H9 (cell line): ENCODE results near the gene RNF167. TPM values are rescaled to one million over a fixed set of nuclear protein-coding genes. Genes with fewer than 3 reads are reported as not detected.
A peak's percentile ranks its signal among the peaks of the same experiment; 100 is the strongest.

Source experiments
- DNase-seq: peaks from one replicate; pipeline ENCODE4 v3.0.0-alpha.2; 2017
- H2AFZ ChIP-seq: one replicate; pipeline ENCODE4 v1.6.1; 2013; ENCODE audit warnings: mild to moderate bottlenecking, low read length, control low read depth, moderate library complexity
- H2AK5ac ChIP-seq: 2 replicates; pipeline ENCODE4 v1.6.1; 2013; ENCODE audit warnings: low read length, control low read depth, mixed read lengths; ENCODE audit not compliant: insufficient read length
- H2BK120ac ChIP-seq: one replicate; pipeline ENCODE4 v1.6.1; 2013; ENCODE audit warnings: low read depth, mild to moderate bottlenecking, low read length, control low read depth, inconsistent platforms; ENCODE audit not compliant: poor library complexity, severe bottlenecking
- H2BK12ac ChIP-seq: 2 replicates; pipeline ENCODE4 v1.6.1; 2013; ENCODE audit warnings: low read length, control low read depth, mixed read lengths, low read depth; ENCODE audit not compliant: insufficient read length
- H2BK15ac ChIP-seq: 2 replicates; pipeline ENCODE4 v1.6.1; 2013; ENCODE audit warnings: low read depth, low read length, control low read depth
- H2BK20ac ChIP-seq: one replicate; pipeline ENCODE4 v1.6.1; 2013; ENCODE audit warnings: low read depth, mild to moderate bottlenecking, low read length, control low read depth, inconsistent platforms; ENCODE audit not compliant: poor library complexity, severe bottlenecking
- H2BK5ac ChIP-seq: 2 replicates; pipeline ENCODE4 v1.6.1; 2013; ENCODE audit warnings: low read length, control low read depth, mixed read lengths; ENCODE audit not compliant: insufficient read length
- H3K14ac ChIP-seq: 2 replicates; pipeline ENCODE4 v1.6.1; 2013; ENCODE audit warnings: low read length, control low read depth; ENCODE audit not compliant: insufficient read depth
- H3K18ac ChIP-seq: 2 replicates; pipeline ENCODE4 v1.6.1; 2013; ENCODE audit warnings: low read depth, mild to moderate bottlenecking, mixed read lengths, low read length, control low read depth; ENCODE audit not compliant: insufficient read length
- H3K23ac ChIP-seq: 2 replicates; pipeline ENCODE4 v1.6.1; 2013; ENCODE audit warnings: low read length, control low read depth, mixed read lengths, low read depth; ENCODE audit not compliant: insufficient read length
- H3K23me2 ChIP-seq: 2 replicates; pipeline ENCODE4 v1.6.1; 2013; ENCODE audit warnings: low read depth, mild to moderate bottlenecking, mixed read lengths, low read length, control low read depth; ENCODE audit not compliant: insufficient read length, poor library complexity, severe bottlenecking
- H3K27ac ChIP-seq: 2 replicates; pipeline ENCODE4 v1.5.1; 2013; ENCODE audit warnings: low read length, control low read depth, mixed read lengths, low read depth; ENCODE audit not compliant: insufficient read length
- H3K27me3 ChIP-seq: 2 replicates; pipeline ENCODE4 v1.6.1; 2013; ENCODE audit warnings: low read length, control low read depth, inconsistent platforms; ENCODE audit not compliant: insufficient read depth
- H3K4ac ChIP-seq: 2 replicates; pipeline ENCODE4 v1.6.1; 2013; ENCODE audit warnings: low read depth, mild to moderate bottlenecking, control low read depth, inconsistent platforms, low read length, moderate library complexity
- H3K4me1 ChIP-seq: 2 replicates; pipeline ENCODE4 v1.6.1; 2013; ENCODE audit warnings: low read length, control low read depth, inconsistent platforms; ENCODE audit not compliant: insufficient read depth
- H3K4me2 ChIP-seq: 2 replicates; pipeline ENCODE4 v1.6.1; 2013; ENCODE audit warnings: low read length, control low read depth, mixed read lengths; ENCODE audit not compliant: insufficient read length, insufficient read depth
- H3K56ac ChIP-seq: 2 replicates; pipeline ENCODE4 v1.6.1; 2013; ENCODE audit warnings: low read depth, mild to moderate bottlenecking, mixed read lengths, low read length, control low read depth; ENCODE audit not compliant: insufficient read length
- H3K79me1 ChIP-seq: 2 replicates; pipeline ENCODE4 v1.6.1; 2013; ENCODE audit warnings: low read depth, mild to moderate bottlenecking, moderate library complexity, low read length, control low read depth, inconsistent platforms; ENCODE audit not compliant: insufficient read depth, poor library complexity, severe bottlenecking
- H3K79me2 ChIP-seq: 2 replicates; pipeline ENCODE4 v1.6.1; 2013; ENCODE audit warnings: low read length, control low read depth, inconsistent platforms; ENCODE audit not compliant: insufficient read depth
- H3K9ac ChIP-seq: 2 replicates; pipeline ENCODE4 v1.6.1; 2013; ENCODE audit warnings: low read length, control low read depth, mixed read lengths; ENCODE audit not compliant: insufficient read length; ENCODE audit errors: extremely low read depth
- H3K9me3 ChIP-seq: one replicate; pipeline ENCODE4 v1.6.1; 2013; ENCODE audit warnings: low read depth, low read length, inconsistent platforms; ENCODE audit not compliant: control insufficient read depth
- H3T11ph ChIP-seq: one replicate; pipeline ENCODE4 v1.6.1; 2013; ENCODE audit warnings: mild to moderate bottlenecking, low read length, control low read depth, inconsistent platforms
- H4K20me1 ChIP-seq: one replicate; pipeline ENCODE4 v1.6.1; 2013; ENCODE audit not compliant: control insufficient read depth, insufficient read length, insufficient read depth
- H4K5ac ChIP-seq: 2 replicates; pipeline ENCODE4 v1.6.1; 2013; ENCODE audit warnings: low read depth, mild to moderate bottlenecking, mixed read lengths, low read length, control low read depth; ENCODE audit not compliant: insufficient read length
- H4K8ac ChIP-seq: replicated peaks from 2 replicates; pipeline ENCODE4 v1.6.1; 2013; ENCODE audit warnings: low read length, control low read depth, mixed read lengths, low read depth; ENCODE audit not compliant: insufficient read length
- H4K91ac ChIP-seq: 2 replicates; pipeline ENCODE4 v1.6.1; 2013; ENCODE audit warnings: low read depth, mild to moderate bottlenecking, moderate library complexity, mixed read lengths, low read length, control low read depth; ENCODE audit not compliant: insufficient read length
- H3K27ac Mint-ChIP-seq, 3 experiments: 2 replicates in 2 of 3; 3 replicates in 1 of 3; pipeline ENCODE4 v1.8.0; 2020 to 2021; ENCODE audit warnings: mixed read lengths in 3 of 3, mild to moderate bottlenecking in 1 of 3, moderate library complexity in 1 of 3
- H3K27me3 Mint-ChIP-seq: 2 replicates; pipeline ENCODE4 v1.8.0; 2021; ENCODE audit warnings: low read depth, mild to moderate bottlenecking, moderate library complexity, mixed read lengths
- H3K36me3 Mint-ChIP-seq, 3 experiments: 2 replicates in 2 of 3; 3 replicates in 1 of 3; pipeline ENCODE4 v1.8.0; 2020 to 2021; ENCODE audit warnings: low read depth in 3 of 3, mixed read lengths in 3 of 3; ENCODE audit not compliant: insufficient read depth in 1 of 3
- H3K4me1 Mint-ChIP-seq, 2 experiments: 2 replicates each; pipeline ENCODE4 v1.8.0; 2020; ENCODE audit warnings: mixed read lengths in 2 of 2
- H3K4me3 Mint-ChIP-seq, 2 experiments: 2 replicates in 1 of 2; 3 replicates in 1 of 2; pipeline ENCODE4 v1.8.0; 2020 to 2021; ENCODE audit warnings: mild to moderate bottlenecking in 2 of 2, mixed read lengths in 2 of 2, moderate library complexity in 1 of 2
- H3K9me3 Mint-ChIP-seq, 2 experiments: 2 replicates in 1 of 2; 3 replicates in 1 of 2; pipeline ENCODE4 v1.8.0; 2020; ENCODE audit warnings: mild to moderate bottlenecking in 2 of 2, mixed read lengths in 2 of 2, moderate library complexity in 1 of 2
- WGBS: extraction: QIAGEN DNeasy Blood & Tissue Kit; methylation state at CpG from one replicate; pipeline ENCODE4 v1.1.7; 2013; ENCODE audit warnings: missing lambda C conversion rate, low lambda C conversion rate, mixed read lengths; ENCODE audit not compliant: insufficient read length; ENCODE audit errors: extremely low coverage; 5-methylcytosine and 5-hydroxymethylcytosine counted together
- total RNA-seq: library from RNA; stranded (reverse); gene quantifications from 2 replicates; pipeline ENCODE4 v1.2.1, GENCODE V29; 2021
- TF ChIP-seq, protein P1 (sequence below): fragments of 200-600 bp; sonication (generic); conservative IDR thresholded peaks from 3 replicates; pipeline ENCODE4 v1.8.0; 2021; ENCODE audit warnings: antibody characterized with exemption, mild to moderate bottlenecking

Gene RNF167
- total RNA-seq, 1 experiment from 2014 or later = 134 TPM

DNA sequence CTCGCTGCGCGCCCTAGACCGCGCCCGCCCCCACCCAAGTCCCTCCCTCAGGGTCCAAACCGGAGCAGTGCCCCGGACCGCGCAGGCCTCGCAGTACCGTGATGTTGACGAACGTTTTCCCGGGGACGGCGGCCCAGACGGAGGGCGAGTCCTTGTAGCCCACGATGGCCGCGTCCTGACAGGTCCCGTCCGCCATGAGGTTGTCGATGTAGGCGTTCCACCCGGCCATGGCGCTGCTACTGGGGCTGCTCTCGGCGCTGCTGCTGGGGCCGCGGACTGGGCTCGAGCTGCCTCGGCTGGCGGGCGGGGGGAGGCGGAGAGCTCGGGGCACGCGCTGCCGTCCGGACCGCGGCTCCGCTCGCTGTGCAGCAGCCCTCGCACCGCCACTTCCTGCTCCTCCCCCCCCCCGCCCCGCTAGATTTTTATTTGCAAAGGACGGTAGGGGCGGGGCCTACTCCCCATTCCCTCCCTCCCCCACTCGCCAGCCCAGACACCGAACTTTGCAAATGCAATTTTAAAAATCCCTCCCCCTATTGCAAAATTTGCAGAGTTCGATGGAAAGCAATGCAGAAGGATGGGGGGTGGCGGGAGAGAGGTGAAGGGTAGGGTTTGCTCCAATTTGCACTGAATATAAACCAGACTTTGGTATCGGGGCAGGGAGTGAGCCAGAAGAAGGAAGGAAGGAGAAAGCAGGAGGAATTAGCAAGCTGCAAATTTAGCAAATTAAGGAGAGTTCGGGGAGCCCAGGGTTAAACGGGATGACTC, 8.3 kb downstream of the RNF167 start, which contains the start of gene PFN1:
TSS of gene PFN1 (minus strand) at position 365 of the 765 bp plus-strand sequence. CDS start at position 229, 136 bp downstream.
- DNase-seq = peak; percentile 94
- Mint-ChIP-seq H3K4me1 (peaks cover 38 to 40% of the 10 kb centered on the region in 2 experiments), H3K27ac (peak within 1 kb of the TSS; percentile 98 to 100 (median 100)), H3K27me3 (peaks cover 5% of the 10 kb centered on the region), H3K4me3 (peak within 1 kb of the TSS; percentile 95 to 100), H3K36me3 (peaks cover 21 to 41% (median 33%) of the 10 kb centered on the region in 3 experiments), H3K9me3 (peaks cover 0 to 2% of the 10 kb centered on the region in 2 experiments; a peak in 2 of 5 replicates)
- Histone ChIP-seq H3K9ac (peak within 1 kb of the TSS; percentile 94), H3K27ac (peak within 1 kb of the TSS; percentile 78), H3K4me1 (peaks cover 4% of the 10 kb centered on the region; the same call in 1 of the 2 replicates), H3T11ph (no peak within 1 kb of the TSS), H3K79me1 (peaks cover 4% of the 10 kb centered on the region), H4K20me1 (no peaks in the 10 kb centered on the region), H3K4me2 (peak within 1 kb of the TSS; percentile 72), H3K9me3 (no peaks in the 10 kb centered on the region), H4K5ac (no peak within 1 kb of the TSS), H2BK20ac (no peak within 1 kb of the TSS), H4K8ac (no peak within 1 kb of the TSS), H2AK5ac (no peak within 1 kb of the TSS), H2AFZ (no peak within 1 kb of the TSS), H3K4ac (no peak within 1 kb of the TSS; the same call in 1 of the 2 replicates), H3K23me2 (peaks cover 23% of the 10 kb centered on the region), H3K56ac (no peak within 1 kb of the TSS), H3K18ac (peak within 1 kb of the TSS; percentile 85), H2BK5ac (no peak within 1 kb of the TSS), H3K23ac (no peak within 1 kb of the TSS), H4K91ac (no peak within 1 kb of the TSS), H2BK12ac (no peak within 1 kb of the TSS), H3K27me3 (no peaks in the 10 kb centered on the region), H3K79me2 (peaks cover 13% of the 10 kb centered on the region; the same call in 1 of the 2 replicates), H3K14ac (peak within 1 kb of the TSS; percentile 96), H2BK120ac (no peak within 1 kb of the TSS), H2BK15ac (no peak within 1 kb of the TSS)
- TF ChIP-seq, protein P1, sequence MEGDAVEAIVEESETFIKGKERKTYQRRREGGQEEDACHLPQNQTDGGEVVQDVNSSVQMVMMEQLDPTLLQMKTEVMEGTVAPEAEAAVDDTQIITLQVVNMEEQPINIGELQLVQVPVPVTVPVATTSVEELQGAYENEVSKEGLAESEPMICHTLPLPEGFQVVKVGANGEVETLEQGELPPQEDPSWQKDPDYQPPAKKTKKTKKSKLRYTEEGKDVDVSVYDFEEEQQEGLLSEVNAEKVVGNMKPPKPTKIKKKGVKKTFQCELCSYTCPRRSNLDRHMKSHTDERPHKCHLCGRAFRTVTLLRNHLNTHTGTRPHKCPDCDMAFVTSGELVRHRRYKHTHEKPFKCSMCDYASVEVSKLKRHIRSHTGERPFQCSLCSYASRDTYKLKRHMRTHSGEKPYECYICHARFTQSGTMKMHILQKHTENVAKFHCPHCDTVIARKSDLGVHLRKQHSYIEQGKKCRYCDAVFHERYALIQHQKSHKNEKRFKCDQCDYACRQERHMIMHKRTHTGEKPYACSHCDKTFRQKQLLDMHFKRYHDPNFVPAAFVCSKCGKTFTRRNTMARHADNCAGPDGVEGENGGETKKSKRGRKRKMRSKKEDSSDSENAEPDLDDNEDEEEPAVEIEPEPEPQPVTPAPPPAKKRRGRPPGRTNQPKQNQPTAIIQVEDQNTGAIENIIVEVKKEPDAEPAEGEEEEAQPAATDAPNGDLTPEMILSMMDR = no peak
- WGBS = no CpG with 5 or more reads among the region's 59 CpGs
